Measurements from ENCODE around the gene NDEL1.
A peak's percentile ranks its signal among the peaks of the same experiment; 100 is the strongest.

Gene NDEL1

DNA sequence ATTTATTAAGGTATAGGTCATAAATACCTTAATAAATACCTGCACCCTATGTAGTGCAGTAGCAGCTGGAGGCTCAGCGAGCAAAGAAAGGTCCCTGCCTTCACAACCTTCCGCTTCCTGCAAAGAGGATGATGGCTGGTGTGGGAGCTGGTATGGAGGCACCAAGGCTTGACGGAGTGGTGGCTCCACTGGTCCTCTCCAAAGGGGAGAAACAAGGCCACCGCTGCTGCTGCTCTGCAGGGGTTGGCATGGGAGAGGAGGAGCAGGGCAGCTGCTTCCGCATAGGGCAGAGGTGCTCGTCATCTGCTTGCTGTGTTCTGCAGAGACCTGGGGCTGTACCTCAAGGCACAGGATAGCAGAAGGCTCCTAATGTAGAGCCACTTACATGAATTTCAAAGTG lies 52.8 kb downstream of the NDEL1 start:
- TF ChIP-seq ISL1 (CRISPR knock-in tag; IDR thresholded peaks at IDR 0.05) (no peak), PPARA (CRISPR knock-in tag; IDR thresholded peaks at IDR 0.05; ENCODE audit: borderline replicate concordance) (no peak), ZNF565 (CRISPR knock-in tag; conservative IDR thresholded peaks at IDR 0.05; ENCODE audit: low read depth) (no peak), ZNF70 (CRISPR knock-in tag; IDR thresholded peaks at IDR 0.05) (no peak), ZC3H10 (CRISPR knock-in tag; IDR thresholded peaks at IDR 0.05) (no peak), ARNTL (CRISPR knock-in tag; IDR thresholded peaks at IDR 0.05; ENCODE audit: borderline replicate concordance, low read depth) (no peak), SNAI2 (CRISPR knock-in tag; IDR thresholded peaks at IDR 0.05) (no peak)
- TF ChIP-seq, protein P1, sequence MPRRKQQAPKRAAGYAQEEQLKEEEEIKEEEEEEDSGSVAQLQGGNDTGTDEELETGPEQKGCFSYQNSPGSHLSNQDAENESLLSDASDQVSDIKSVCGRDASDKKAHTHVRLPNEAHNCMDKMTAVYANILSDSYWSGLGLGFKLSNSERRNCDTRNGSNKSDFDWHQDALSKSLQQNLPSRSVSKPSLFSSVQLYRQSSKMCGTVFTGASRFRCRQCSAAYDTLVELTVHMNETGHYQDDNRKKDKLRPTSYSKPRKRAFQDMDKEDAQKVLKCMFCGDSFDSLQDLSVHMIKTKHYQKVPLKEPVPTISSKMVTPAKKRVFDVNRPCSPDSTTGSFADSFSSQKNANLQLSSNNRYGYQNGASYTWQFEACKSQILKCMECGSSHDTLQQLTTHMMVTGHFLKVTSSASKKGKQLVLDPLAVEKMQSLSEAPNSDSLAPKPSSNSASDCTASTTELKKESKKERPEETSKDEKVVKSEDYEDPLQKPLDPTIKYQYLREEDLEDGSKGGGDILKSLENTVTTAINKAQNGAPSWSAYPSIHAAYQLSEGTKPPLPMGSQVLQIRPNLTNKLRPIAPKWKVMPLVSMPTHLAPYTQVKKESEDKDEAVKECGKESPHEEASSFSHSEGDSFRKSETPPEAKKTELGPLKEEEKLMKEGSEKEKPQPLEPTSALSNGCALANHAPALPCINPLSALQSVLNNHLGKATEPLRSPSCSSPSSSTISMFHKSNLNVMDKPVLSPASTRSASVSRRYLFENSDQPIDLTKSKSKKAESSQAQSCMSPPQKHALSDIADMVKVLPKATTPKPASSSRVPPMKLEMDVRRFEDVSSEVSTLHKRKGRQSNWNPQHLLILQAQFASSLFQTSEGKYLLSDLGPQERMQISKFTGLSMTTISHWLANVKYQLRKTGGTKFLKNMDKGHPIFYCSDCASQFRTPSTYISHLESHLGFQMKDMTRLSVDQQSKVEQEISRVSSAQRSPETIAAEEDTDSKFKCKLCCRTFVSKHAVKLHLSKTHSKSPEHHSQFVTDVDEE (CRISPR knock-in tag; IDR thresholded peaks at IDR 0.05): no peak
- TF ChIP-seq, protein P2, sequence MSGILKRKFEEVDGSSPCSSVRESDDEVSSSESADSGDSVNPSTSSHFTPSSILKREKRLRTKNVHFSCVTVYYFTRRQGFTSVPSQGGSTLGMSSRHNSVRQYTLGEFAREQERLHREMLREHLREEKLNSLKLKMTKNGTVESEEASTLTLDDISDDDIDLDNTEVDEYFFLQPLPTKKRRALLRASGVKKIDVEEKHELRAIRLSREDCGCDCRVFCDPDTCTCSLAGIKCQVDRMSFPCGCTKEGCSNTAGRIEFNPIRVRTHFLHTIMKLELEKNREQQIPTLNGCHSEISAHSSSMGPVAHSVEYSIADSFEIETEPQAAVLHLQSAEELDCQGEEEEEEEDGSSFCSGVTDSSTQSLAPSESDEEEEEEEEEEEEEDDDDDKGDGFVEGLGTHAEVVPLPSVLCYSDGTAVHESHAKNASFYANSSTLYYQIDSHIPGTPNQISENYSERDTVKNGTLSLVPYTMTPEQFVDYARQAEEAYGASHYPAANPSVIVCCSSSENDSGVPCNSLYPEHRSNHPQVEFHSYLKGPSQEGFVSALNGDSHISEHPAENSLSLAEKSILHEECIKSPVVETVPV (CRISPR knock-in tag; IDR thresholded peaks at IDR 0.05): no peak
- TF ChIP-seq, protein P3, sequence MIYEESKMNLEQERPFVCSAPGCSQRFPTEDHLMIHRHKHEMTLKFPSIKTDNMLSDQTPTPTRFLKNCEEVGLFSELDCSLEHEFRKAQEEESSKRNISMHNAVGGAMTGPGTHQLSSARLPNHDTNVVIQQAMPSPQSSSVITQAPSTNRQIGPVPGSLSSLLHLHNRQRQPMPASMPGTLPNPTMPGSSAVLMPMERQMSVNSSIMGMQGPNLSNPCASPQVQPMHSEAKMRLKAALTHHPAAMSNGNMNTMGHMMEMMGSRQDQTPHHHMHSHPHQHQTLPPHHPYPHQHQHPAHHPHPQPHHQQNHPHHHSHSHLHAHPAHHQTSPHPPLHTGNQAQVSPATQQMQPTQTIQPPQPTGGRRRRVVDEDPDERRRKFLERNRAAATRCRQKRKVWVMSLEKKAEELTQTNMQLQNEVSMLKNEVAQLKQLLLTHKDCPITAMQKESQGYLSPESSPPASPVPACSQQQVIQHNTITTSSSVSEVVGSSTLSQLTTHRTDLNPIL (CRISPR knock-in tag; IDR thresholded peaks at IDR 0.05; ENCODE audit: low read depth): no peak

DNA sequence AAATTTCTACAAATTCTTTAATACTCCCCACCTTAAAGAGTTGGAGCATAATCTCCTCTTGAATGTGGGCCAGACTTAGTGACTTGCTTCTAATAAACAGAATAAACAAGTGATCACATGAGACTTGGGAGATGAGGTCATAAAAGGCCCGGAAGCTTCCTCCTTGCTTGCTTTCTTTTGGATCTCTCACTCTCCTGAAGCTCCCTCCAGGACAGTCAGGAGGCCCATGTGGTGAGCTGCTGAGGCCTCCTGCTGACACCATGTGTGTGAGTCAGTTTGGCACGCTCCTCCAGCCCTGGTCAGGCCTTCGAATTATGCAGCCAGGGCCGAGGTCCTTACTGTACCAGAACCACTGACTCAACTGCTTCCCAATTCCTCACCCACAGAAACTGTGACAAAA lies 53.2 kb downstream of the NDEL1 start:
- TF ChIP-seq BACH2 (CRISPR knock-in tag; IDR thresholded peaks at IDR 0.05; ENCODE audit: borderline replicate concordance) (no peak), SNAI2 (CRISPR knock-in tag; IDR thresholded peaks at IDR 0.05) (no peak), ESRRG (CRISPR knock-in tag; IDR thresholded peaks at IDR 0.05) (no peak), RARB (CRISPR knock-in tag; IDR thresholded peaks at IDR 0.05) (no peak)
- peak; percentile 75 for ATAC-seq

More for the DNA sequence above, 52.8 kb downstream of the NDEL1 start:
- 0 out of 3 replicates have a peak, but pooled peaks have one; percentile 11 for ATAC-seq

DNA sequence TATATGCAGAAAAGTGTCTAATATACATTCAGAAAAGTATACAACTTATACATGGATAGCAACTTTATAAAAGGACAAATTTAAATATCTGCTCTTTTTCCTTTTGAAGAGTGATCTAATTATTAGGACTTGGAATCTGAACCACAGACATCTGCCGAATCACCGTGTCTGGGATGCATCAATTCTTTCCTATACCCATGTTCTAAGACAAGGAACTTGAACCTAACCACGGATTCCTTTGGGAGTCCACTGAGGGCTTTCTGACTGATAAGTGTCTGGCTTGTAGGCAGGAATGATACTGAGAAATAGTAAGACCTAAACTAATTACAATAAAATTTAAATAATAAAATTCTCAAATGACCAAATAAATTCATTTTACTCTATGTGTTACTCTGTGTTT lies 54.2 kb downstream of the NDEL1 start:
- ATAC-seq: peak; percentile 22; the same call in 2 of the 3 replicates
- TF ChIP-seq SNAI2 (CRISPR knock-in tag; IDR thresholded peaks at IDR 0.05): no peak
- TF ChIP-seq, protein P4, sequence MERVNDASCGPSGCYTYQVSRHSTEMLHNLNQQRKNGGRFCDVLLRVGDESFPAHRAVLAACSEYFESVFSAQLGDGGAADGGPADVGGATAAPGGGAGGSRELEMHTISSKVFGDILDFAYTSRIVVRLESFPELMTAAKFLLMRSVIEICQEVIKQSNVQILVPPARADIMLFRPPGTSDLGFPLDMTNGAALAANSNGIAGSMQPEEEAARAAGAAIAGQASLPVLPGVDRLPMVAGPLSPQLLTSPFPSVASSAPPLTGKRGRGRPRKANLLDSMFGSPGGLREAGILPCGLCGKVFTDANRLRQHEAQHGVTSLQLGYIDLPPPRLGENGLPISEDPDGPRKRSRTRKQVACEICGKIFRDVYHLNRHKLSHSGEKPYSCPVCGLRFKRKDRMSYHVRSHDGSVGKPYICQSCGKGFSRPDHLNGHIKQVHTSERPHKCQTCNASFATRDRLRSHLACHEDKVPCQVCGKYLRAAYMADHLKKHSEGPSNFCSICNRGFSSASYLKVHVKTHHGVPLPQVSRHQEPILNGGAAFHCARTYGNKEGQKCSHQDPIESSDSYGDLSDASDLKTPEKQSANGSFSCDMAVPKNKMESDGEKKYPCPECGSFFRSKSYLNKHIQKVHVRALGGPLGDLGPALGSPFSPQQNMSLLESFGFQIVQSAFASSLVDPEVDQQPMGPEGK (CRISPR knock-in tag; IDR thresholded peaks at IDR 0.05; ENCODE audit: borderline replicate concordance): no peak
- TF ChIP-seq CSDC2 (CRISPR knock-in tag; IDR thresholded peaks at IDR 0.05): no peak
- TF ChIP-seq ZNF8 (CRISPR knock-in tag; IDR thresholded peaks at IDR 0.05): no peak
- no peak for TF ChIP-seq ZFP30 (CRISPR knock-in tag; IDR thresholded peaks at IDR 0.05)
- TF ChIP-seq, protein P3 (CRISPR knock-in tag; IDR thresholded peaks at IDR 0.05; ENCODE audit: low read depth): no peak

DNA sequence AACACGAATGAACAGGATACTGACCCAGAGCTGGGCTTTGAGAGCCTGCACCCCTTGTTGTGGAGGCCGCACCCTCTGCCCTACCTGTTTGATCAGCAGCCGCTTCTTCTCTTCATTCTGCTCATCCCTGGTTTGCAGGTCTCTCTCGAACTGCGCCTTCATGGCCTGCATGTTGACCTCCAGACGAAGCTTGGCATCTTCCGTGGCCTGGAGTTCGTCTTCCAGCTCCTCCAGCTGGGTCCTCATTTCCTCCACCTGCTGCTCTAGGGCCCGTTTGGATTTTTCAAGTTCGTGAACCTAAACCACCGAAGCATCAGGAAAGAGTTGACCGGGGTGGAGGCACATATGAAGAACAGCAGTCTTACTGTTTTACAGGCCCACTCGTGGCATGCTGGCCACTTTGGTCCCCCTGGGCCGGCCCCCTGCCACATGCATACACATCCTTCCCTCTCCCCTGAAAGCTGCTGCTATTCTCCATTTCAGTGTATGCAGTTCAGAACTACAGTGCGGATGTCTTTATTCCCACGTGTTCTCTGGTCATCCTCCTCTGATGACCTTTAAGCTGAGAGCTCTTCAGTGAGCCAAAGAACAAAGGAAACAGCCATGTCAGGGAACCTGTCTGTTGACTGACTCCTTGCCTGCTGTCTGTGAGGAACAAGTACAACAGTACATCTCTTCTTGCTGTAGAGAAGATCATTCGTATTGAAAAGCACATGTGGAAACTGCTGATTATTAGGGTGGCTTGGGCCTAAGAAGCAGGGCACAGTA lies 54.8 kb downstream of the NDEL1 start:
- no peak for TF ChIP-seq TCF4 (CRISPR knock-in tag; IDR thresholded peaks at IDR 0.05; ENCODE audit: borderline replicate concordance)
- TF ChIP-seq TOX (CRISPR knock-in tag; IDR thresholded peaks at IDR 0.05; ENCODE audit: borderline replicate concordance): no peak
- ATAC-seq: no peak

Data from SK-N-SH treated with all-trans-retinoic acid at 6 μM for 48 hours (cell line).